Measurements from ENCODE around the gene TRRAP.

Gene TRRAP

DNA sequence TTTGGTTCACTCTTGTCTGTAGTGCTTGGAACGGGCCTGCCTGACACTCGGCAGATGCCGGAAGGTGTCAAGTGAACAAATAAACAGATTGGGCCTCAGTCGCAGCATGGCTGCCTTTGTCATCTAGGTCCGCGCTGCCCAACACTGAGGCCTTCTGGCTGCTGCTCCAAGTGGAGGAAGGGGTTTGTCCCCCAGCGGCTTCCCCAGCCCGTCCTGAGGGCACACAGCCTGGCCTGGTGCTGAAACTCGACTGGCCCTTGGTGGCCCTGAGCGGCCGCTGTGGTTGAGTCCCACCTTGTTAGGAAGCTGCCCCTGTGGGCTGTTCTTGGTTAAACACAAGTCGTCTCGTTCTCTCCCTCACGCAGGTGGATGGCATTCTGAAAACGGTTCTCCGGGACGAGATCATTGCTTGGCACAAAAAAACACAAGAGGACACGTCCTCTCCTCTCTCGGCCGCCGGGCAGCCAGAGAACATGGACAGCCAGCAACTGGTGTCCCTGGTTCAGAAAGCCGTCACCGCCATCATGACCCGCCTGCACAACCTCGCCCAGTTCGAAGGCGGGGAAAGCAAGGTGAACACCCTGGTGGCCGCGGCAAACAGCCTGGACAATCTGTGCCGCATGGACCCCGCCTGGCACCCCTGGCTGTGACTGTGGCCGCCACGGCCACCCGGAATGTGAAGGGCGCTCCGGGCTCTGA is 133.5 kb downstream of the TRRAP start:
- TF ChIP-seq, protein P1, sequence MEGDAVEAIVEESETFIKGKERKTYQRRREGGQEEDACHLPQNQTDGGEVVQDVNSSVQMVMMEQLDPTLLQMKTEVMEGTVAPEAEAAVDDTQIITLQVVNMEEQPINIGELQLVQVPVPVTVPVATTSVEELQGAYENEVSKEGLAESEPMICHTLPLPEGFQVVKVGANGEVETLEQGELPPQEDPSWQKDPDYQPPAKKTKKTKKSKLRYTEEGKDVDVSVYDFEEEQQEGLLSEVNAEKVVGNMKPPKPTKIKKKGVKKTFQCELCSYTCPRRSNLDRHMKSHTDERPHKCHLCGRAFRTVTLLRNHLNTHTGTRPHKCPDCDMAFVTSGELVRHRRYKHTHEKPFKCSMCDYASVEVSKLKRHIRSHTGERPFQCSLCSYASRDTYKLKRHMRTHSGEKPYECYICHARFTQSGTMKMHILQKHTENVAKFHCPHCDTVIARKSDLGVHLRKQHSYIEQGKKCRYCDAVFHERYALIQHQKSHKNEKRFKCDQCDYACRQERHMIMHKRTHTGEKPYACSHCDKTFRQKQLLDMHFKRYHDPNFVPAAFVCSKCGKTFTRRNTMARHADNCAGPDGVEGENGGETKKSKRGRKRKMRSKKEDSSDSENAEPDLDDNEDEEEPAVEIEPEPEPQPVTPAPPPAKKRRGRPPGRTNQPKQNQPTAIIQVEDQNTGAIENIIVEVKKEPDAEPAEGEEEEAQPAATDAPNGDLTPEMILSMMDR (conservative IDR thresholded peaks at IDR 0.05; ENCODE audit: low read depth, low read length): no peak
- DNase-seq (ENCODE audit: low read depth): no peak
- no peak overlapping the region for H3K4me3 ChIP-seq (ENCODE audit: low read depth, low read length)

DNA sequence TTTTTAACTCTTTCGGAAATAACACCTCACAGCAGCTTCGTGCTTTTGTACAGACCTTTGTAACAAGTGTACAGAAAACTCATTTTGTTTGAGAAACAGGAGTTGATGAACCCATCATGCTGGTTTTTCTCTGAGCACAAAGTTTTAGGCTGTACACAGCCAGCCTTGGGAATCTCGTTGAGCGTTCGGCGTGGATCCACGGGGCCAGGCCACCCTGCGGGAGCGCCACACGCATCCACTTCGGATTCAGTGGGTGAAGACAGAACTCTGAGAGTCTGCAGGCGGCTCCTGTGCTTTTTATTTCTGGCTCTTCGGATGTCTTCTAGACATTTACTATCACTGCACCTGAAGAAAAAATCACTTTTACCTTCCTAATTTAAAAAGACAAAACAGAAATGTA is 134.4 kb downstream of the TRRAP start:
- H3K4me3 ChIP-seq (ENCODE audit: low read depth, low read length): no peak overlapping the region
- TF ChIP-seq, protein P1 (conservative IDR thresholded peaks at IDR 0.05; ENCODE audit: low read depth, low read length): no peak
- no peak for DNase-seq (ENCODE audit: low read depth)

DNA sequence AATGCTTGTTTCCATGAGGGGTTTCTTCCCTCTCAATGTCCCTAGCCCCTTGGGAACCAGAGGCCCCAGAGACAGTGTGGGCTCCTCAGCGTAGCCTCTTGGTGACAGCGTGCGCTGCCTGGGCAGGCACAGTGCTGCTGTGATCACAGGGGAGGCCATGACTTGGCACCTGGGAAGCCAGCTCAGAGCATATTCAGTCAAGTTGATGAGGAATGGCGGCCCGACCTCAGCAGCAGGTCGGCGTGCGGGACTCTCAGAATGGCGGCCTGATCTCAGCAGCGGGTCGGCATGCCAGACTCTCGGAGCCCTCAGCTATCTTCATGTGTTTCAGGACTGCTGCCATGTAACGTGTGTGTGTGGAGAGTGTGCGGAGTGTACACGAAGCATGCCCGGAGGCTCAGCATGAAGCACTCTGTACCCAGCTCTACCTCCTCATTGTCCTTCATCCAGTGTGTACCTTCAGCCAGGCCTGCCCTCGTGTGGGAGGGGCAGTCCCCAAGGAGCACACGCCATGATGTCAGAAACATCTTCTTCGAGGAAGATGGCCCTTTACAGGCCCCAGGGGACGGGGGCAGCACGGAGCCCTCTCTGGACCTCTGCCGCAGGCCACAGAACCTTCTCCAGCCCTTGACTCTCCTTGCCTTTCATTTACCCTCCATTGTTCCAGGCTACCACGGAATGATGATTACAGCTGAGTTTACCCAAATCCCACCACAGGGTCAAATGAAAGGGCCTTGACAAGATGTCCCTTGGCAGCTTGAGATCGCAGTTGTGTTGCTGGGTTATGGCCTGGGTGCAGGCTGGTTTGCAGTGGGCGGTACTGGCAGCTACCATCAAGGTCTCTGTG is 135.2 kb downstream of the TRRAP start:
- H3K4me3 ChIP-seq (ENCODE audit: low read depth, low read length): no peak overlapping the region
- TF ChIP-seq, protein P1 (conservative IDR thresholded peaks at IDR 0.05; ENCODE audit: low read depth, low read length): no peak
- DNase-seq (ENCODE audit: low read depth): no peak

DNA sequence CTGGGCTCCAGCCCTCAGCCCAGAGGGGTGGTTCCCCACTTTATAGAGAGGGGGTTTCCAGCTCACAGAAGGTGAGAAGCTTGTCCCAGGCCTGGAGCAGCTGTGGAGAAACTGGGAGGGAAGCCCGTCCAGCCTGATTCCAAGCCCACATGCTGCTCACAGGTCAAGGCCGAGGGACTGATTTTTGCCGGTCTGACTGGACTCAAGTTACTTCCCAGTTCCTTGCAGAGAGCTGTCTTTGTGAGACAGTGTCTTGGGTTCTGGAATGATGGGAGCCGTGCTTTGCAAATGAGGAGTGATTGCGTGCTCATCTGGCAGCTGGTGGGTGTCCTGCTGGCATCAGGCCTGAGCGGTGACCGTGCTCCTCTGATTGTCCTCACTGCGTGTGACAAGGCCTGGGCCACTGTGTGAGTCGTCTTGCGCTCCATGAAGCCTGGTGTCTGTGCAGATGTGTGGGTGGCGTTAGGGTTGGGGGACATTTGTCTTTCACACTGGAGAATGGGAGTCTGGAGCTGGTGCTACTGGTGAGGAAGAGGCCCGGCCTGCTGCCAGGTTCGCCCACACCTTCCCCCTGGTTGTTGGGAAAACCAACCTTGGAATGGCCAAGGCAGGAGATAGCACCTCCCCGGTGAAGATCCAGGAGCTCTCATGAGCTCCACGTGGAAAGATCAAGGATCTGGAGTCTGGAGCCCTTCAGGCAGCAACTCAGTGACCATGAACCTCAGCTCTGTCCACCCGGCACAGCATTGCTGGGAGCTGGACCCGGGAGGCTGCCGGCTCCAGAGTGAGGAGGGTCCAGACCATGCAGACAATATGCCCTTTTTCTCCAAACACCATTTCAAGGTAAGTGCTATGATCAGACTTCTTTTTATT is 136.0 kb downstream of the TRRAP start:
- no peak for DNase-seq (ENCODE audit: low read depth)
- no peak overlapping the region for H3K4me3 ChIP-seq (ENCODE audit: low read depth, low read length)
- TF ChIP-seq, protein P1 (conservative IDR thresholded peaks at IDR 0.05; ENCODE audit: low read depth, low read length): no peak

DNA sequence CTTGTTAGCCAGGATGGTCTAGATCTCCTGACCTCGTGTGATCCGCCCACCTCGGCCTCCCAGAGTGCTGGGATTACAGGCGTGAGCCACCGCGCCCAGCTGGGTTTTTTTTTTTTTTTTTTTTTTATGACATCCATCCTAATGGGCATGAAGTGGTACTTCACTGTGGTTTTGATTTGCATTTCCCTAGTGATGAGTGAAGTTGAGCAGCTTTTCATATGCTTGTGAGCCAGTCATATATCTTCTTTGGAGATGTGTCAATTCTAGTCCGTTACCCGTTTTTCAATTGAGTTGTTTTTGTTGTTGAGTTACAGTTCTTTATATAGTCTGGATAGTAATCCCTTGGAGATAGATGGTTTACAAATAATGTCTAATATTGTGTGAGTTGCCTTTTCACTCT is 137.9 kb downstream of the TRRAP start:
- TF ChIP-seq, protein P1 (conservative IDR thresholded peaks at IDR 0.05; ENCODE audit: low read depth, low read length): no peak
- no peak for DNase-seq (ENCODE audit: low read depth)
- no peak overlapping the region for H3K4me3 ChIP-seq (ENCODE audit: low read depth, low read length)

DNA sequence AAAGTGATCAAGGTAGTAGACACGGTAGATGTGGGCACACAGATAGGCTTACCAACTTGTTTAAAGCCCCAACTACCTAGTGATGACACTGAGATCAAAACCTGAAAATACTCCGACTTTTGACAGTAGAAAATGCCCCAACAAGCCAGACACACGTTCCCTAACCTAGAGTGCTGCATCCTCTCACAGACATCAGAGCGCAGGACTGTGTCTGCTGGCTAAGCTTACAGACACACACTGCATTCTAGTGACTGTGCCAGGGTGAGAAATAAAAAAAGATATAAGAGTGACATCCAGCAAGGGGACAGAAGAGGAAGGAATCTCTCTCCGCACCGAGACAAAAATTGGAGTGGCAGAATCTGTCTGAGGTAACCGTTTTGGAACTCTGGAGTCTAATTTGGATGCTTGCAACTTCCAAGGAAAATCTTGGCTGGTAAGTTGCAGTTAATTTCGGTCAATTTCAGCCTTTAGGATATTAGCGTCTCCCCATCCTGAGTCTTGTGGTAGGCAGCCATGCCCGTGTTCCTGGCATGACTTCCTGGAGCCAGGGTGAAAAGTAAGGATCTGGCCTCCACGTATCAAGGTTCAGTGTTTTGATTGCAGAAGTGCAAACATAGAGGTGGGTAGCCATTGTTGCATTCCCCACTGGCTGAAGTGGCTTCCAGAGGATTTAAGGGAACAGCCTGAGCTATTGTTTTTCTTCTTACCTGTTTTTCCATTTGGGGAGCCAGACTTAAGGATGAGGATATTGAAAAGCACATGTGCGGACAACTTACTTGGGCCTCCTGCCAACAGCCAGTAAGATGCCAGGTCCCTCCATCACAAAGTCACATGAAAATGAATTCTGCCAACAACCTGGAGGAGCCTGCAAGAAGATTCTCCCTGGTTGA is 141.4 kb downstream of the TRRAP start:
- TF ChIP-seq, protein P1 (conservative IDR thresholded peaks at IDR 0.05; ENCODE audit: low read depth, low read length): no peak
- H3K4me3 ChIP-seq (ENCODE audit: low read depth, low read length): no peak overlapping the region
- no peak for DNase-seq (ENCODE audit: low read depth)

All from choroid plexus epithelial cell (primary cell).